ENCODE results near the gene CMTM2.

The CMTM2 gene

GRCh38 chr16:66578651-66579531, at the start of gene CMTM2:
Gene CMTM2, plus strand, starts transcription at chr16:66579463. Its CDS starts 145 bp downstream, at chr16:66579608.
- no peak for DNase-seq

GRCh38 chr16:66529475-66529874, 49.8 kb upstream of the CMTM2 start:
- DNase-seq, result no peak

GRCh38 chr16:66534376-66534799, 44.9 kb upstream of the CMTM2 start:
- DNase-seq, result no peak

- DNase-seq, result no peak
Measured at GRCh38 chr16:66536525-66536924, 42.7 kb upstream of the CMTM2 start.

- DNase-seq, result no peak
Measured at GRCh38 chr16:66537236-66537635, 42.0 kb upstream of the CMTM2 start.

- no peak for DNase-seq
Measured at GRCh38 chr16:66538910-66539309, 40.4 kb upstream of the CMTM2 start.

- DNase-seq, result no peak
Measured at GRCh38 chr16:66539623-66540469, 39.4 kb upstream of the CMTM2 start.

- DNase-seq, result no peak
Measured at GRCh38 chr16:66541388-66542355, 37.6 kb upstream of the CMTM2 start.

- no peak for DNase-seq
Measured at GRCh38 chr16:66542396-66542795, 36.9 kb upstream of the CMTM2 start.

- DNase-seq, result no peak
Measured at GRCh38 chr16:66543541-66543940, 35.7 kb upstream of the CMTM2 start.

- DNase-seq, result no peak
Measured at GRCh38 chr16:66544016-66544757, 35.1 kb upstream of the CMTM2 start.

GRCh38 chr16:66547101-66547989, 31.9 kb upstream of the CMTM2 start:
- no peak for DNase-seq

GRCh38 chr16:66548068-66548467, 31.2 kb upstream of the CMTM2 start:
- DNase-seq, result no peak

GRCh38 chr16:66548868-66549267, 30.4 kb upstream of the CMTM2 start:
- no peak for DNase-seq

GRCh38 chr16:66549284-66550131, 29.8 kb upstream of the CMTM2 start, which contains the start of gene TK2:
Gene TK2, minus strand, starts transcription at chr16:66550122. Its CDS starts 61 bp downstream, at chr16:66550061.
- peak; percentile 55 for DNase-seq

GRCh38 chr16:66551348-66551759, 27.9 kb upstream of the CMTM2 start:
- DNase-seq, result peak; percentile 20

GRCh38 chr16:66551788-66552285, 27.4 kb upstream of the CMTM2 start:
- DNase-seq, result no peak

GRCh38 chr16:66552286-66553177, 26.7 kb upstream of the CMTM2 start, which contains the start of gene CKLF:
Gene CKLF, plus strand, starts transcription at chr16:66552576. Its CDS starts 140 bp downstream, at chr16:66552716.
- peak; percentile 86 for DNase-seq
